ENCODE data around the gene KBTBD3. TPM values are rescaled to one million over a fixed set of nuclear protein-coding genes. Genes with fewer than 3 reads are reported as not detected.

KBTBD3 gene
- total RNA-seq (2014; rRNA removed; shearing (Covaris generic)) = 2.3 and 2.4 TPM in 2 replicates

GRCh38 chr11:106076919-106077608 lies at the start of gene KBTBD3:
Gene KBTBD3 (minus strand): TSS chr11:106077347. CDS start chr11:106059097, 18,250 bp downstream.

GRCh38 chr11:106077609-106078455 lies 685 bp upstream of the KBTBD3 start, which contains the start of gene AASDHPPT:
Gene AASDHPPT (plus strand): TSS chr11:106077662. CDS start chr11:106077711, 49 bp downstream.

GRCh38 chr11:106021967-106022794 lies 55.0 kb downstream of the KBTBD3 start, which contains the start of gene MSANTD4:
Gene MSANTD4 (minus strand): TSS chr11:106022240. CDS start chr11:106010917, 11,323 bp downstream.

Other genes starting within 250 kb of the KBTBD3 start
- gene MSANTD4, start 55.1 kb downstream of the KBTBD3 start, total RNA-seq (2014; rRNA removed; shearing (Covaris generic)) = 20.5 and 28.4 TPM in 2 replicates
- gene AASDHPPT, start 315 bp upstream of the KBTBD3 start, total RNA-seq (2014; rRNA removed; shearing (Covaris generic)) = 46.9 and 69.9 TPM in 2 replicates

Data from A375 (cell line).